Right lobe of liver (tissue), 4 donors: ENCODE results near the gene CDK14.

ENCODE experiments used
- POLR2A ChIP-seq: fragments of 450-650 bp; IDR thresholded peaks from one replicate; pipeline ENCODE4 v1.6.1; 2017; ENCODE audit warnings: antibody characterized with exemption, mild to moderate bottlenecking
- TF ChIP-seq, protein P1 (sequence below), 4 donors: fragments of 200-600 bp in 3 of 4; fragments of 450-650 bp in 1 of 4; IDR thresholded peaks; one replicate each; pipeline versions ENCODE4 v1.5.1 to v1.8.0; 2016 to 2022; ENCODE audit warnings: antibody characterized with exemption in 4 of 4, mild to moderate bottlenecking in 2 of 4
- donor health status: DM: no; HTN: no; CAD: no.
- donor health status: DM: no; HTN: no; CAD: no.
- donor health status: DM: no; HTN: yes; CAD: no.

DNA sequence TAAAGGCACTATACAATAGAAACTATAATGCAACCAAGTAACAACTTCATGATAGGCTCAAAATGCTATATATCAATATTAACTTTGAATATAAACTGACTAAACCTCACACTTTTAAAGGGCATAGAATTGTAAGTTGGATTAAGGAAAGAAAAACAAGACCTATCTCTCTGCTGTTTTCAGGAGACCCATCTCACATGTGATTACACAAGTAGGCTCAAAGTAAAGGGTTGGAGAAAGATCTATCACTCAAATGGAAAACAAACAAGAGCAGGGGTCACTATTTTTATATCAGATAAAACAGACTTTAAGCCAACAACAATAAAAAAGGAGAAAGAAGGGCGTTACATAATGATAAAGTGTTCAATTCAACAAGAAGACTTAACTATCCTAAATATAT lies 155.5 kb downstream of the CDK14 start:
- TF ChIP-seq, protein P1, sequence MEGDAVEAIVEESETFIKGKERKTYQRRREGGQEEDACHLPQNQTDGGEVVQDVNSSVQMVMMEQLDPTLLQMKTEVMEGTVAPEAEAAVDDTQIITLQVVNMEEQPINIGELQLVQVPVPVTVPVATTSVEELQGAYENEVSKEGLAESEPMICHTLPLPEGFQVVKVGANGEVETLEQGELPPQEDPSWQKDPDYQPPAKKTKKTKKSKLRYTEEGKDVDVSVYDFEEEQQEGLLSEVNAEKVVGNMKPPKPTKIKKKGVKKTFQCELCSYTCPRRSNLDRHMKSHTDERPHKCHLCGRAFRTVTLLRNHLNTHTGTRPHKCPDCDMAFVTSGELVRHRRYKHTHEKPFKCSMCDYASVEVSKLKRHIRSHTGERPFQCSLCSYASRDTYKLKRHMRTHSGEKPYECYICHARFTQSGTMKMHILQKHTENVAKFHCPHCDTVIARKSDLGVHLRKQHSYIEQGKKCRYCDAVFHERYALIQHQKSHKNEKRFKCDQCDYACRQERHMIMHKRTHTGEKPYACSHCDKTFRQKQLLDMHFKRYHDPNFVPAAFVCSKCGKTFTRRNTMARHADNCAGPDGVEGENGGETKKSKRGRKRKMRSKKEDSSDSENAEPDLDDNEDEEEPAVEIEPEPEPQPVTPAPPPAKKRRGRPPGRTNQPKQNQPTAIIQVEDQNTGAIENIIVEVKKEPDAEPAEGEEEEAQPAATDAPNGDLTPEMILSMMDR (IDR thresholded peaks at IDR 0.05), result no peak
- no peak for TF ChIP-seq POLR2A
